NCI-H2227 (cell line): ENCODE measurements around the gene IFNA1.
"Not testable (repeated sequence)": the region's sequence is repeated elsewhere in the genome, so short reads cannot be mapped to it uniquely, and the experiment has no call there.

Experiments
- DNase-seq: peaks from one replicate; lab custom pipeline; 2025; ENCODE audit not compliant: unreplicated experiment; lab: John Stamatoyannopoulos, UW

Gene IFNA1

DNA sequence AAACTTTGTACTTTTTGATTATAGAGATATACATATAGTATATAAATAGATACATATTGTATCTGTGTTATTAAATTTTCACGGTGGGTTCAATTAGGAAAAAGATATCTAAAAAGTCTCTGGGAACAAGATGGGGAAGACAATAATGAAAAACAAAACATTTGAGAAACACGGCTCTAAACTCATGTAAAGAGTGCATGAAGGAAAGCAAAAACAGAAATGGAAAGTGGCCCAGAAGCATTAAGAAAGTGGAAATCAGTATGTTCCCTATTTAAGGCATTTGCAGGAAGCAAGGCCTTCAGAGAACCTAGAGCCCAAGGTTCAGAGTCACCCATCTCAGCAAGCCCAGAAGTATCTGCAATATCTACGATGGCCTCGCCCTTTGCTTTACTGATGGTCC, at the start of gene IFNA1:
TSS of gene IFNA1 (plus strand) at position 301 of the 400 bp plus-strand sequence. CDS start at position 370, 69 bp downstream.
- no peak for DNase-seq

GRCh38 chr9:21392270-21392669, 48.0 kb upstream of the IFNA1 start:
- DNase-seq, result peak; percentile 12

- DNase-seq, result peak; percentile 58
Measured at GRCh38 chr9:21395778-21396717, 44.2 kb upstream of the IFNA1 start.

DNA sequence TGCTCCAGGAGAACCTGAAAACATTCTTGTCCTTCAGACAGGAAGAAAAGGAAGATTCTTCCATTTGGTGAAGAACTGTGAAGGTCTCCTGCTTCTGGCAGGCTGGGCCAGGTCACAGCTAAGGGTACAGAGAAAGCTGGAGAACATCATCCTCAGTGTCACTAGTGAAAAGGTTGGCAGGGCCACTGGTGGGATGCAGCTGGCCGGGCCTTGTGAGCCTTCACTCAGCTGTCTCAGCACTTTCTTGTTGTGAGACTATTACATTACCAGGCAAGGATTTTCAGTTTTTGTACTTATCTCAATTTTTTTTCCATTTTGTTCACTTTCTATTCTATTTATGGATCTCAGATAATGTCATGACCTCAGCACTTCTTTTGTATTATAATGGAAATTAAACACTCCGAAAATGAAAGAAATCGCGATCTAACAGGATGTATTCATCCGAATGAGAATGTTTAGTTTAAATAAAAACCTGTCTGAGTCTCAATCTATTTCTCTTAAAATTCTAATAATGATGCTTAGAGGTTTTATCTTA, 41.2 kb upstream of the IFNA1 start:
- no peak for DNase-seq

- DNase-seq, result no peak
Measured at GRCh38 chr9:21399956-21400355, 40.3 kb upstream of the IFNA1 start.

- DNase-seq, result peak; percentile 6
Measured at GRCh38 chr9:21402386-21403251, 37.6 kb upstream of the IFNA1 start.

DNA sequence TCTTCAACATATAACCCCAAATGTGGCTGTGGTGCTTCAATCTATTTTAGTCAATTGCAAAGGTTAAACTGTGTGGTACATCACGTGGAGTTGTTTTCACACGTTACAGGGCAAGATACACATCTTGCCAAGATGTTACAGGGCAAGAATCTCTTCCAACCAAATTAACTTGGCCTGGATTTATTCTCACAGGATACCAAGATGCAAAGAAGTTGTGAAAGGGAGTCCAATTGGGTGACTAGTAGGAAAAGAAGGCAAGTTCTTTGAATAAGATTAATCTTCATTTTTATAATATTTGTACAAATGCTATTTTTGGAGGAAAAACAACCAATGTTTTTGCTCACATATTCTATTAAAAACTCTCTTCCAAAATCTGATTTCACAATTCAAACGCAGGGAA, 36.1 kb upstream of the IFNA1 start:
- no peak for DNase-seq

DNA sequence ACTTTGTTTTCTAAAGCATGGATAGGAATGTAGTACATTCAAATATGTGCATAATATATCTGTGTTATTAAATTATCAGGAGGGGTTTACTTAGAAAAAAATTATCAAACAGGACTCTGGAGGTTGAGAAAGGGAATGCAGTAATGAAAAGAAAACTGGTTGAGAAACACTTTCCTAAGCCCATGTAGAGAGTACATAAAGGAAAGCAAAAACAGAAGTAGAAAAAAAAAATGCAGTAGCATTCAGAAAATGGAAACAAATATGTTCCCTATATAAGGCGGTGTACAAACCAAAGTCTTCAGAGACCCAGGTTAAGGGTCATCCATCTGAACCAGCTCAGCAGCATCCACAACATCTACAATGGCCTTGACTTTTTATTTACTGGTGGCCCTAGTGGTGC, 31.4 kb upstream of the IFNA1 start, which contains the start of gene IFNA8:
TSS of gene IFNA8 (plus strand) at position 301 of the 400 bp plus-strand sequence. CDS start at position 361, 60 bp downstream.
- DNase-seq, result no peak

- DNase-seq, result no peak
Measured at GRCh38 chr9:21412107-21412506, 28.1 kb upstream of the IFNA1 start.

GRCh38 chr9:21413151-21413550, 27.1 kb upstream of the IFNA1 start:
- DNase-seq, result no peak

DNA sequence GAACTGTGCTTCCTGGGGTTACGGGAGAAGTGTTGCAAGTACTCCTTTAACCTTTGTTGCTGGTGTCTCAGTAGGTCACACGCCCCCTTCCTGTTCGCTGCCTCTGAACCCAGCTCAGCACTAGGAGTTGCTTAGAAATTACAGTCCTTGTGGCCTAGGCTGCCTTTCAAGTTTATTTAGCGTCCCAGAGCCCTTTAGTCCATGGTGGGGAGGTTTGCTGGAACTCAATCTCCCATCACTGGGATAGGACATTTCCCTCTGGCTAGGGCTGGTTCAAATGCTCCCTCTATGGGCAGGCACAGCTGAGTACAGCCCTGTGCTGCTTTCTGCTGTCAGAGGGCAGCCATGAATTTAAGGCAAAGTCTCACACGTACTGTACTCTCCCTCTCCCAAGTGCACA, 26.6 kb upstream of the IFNA1 start:
- no peak for DNase-seq

- no peak for DNase-seq
Measured at GRCh38 chr9:21414220-21414940, 25.9 kb upstream of the IFNA1 start.

DNA sequence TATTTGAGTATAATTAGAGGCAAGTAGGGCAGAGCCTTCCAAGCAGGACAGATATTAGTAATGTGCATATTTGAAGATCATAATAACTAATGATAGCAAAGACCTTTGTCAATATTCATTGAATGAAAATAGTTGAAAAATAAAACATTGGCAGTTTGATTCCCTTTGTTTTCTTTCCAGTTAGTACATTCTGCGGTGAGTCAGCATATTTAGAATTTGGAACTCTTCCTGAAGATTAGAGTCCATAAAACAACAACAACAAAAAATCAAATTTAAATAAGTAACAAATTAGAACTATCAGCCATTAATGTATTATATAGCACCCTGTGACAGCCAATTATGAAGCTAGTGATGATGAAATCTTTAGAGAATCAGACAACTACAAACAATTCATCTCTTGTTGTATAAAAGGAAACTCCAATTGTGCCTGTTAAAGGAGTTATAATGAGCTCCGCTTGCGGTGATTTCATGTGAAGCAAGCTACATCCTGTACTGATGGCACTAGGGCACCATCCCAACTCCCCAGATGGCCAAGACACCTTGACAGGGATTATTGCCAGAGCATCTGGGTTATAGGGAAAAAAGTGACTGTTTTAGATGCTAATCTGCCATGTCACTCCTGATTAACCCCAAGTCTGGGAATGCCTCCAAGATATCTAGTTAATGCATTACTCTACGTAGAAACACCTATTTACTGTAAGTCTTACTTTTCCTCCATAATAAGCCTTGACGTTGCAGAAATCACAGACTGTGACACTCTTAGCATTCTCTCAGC, 24.6 kb upstream of the IFNA1 start:
- DNase-seq, result no peak

DNA sequence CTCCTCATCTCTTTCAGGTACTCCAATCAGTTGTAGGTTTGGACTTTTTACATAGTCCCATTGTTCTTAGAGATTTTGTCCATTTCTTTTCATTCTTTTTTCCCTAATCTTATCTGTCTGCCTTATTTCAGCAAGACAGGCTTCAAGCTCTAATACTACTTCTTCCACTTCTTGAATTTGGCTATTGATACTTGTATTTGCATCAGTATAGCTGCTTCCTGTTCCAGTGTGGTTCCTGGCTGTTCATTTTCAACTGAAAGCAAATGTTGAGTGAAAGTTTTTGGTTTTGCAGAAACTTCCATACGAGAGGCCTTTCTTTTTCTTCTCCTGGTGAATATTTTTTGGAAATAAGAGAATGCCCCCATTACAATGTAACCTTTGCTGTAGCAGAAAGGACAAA, 12.0 kb upstream of the IFNA1 start:
- no peak for DNase-seq

GRCh38 chr9:21429191-21429590, 11.0 kb upstream of the IFNA1 start:
- DNase-seq, result no peak

- DNase-seq, result no peak
Measured at GRCh38 chr9:21432672-21433425, 7.4 kb upstream of the IFNA1 start.

DNA sequence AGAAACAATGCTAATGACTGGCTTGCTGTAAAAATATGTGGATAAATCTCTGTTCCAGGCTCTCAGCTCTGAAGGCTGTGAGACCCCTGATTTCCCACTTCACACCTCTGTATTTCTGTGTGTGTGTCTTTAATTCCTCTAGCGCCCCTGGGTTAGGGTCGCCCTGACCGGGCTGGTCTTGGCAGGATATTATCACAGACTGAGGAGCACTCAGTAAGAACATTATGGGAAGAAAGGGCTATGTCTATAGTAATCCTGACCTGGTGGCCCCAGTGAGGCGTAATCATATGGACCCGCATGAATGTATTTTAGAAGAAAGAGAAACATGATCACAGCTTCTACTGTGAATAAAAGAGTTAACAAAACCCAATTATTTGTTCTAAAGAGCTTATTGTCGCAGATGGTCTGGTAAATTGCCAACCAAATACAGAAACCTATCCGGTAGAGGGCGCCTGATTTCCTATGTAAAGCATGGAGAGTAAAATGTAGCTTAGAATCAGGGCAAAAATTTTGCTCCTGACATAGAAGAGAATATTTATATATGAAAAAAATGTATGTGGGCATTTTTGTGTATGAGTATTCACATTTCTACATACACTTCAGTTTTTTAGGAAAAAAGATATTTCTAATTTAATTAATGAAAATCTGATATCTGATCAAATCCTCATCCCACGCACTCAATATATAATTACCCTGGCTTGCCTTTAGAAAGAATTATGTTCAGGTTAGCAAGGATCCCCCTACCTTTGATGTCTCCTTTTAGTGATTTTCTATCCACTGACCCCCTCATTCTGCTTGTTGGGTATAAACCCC, 5.8 kb upstream of the IFNA1 start:
- DNase-seq, result peak; percentile 42

DNA sequence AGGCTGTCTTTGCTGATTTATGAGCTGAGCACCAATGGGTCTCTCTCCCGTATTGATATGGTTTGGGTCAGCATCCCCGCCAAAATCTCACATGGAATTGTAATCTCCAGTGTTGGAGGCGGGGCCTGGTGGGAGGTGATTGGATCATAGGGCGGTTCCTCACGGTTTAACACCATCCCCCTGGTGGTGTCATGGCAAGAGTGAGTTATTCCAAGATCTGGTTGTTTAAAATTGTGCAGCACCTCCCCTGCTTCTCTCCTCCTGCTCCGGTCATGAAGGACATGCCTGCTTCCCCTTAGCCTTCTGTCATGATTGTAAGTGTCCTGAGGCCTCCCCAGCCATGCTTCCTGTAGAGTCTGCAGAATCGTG, 5.2 kb upstream of the IFNA1 start:
- DNase-seq, result not testable (repeated sequence)
